H1 (cell line): Measurements from ENCODE around the gene CYP2B6. TPM values are rescaled to one million over a fixed set of nuclear protein-coding genes. Genes with fewer than 3 reads are reported as not detected.
A peak's percentile ranks its signal among the peaks of the same experiment; 100 is the strongest.

Experiments used
- CTCF ChIA-PET: fragments of 300-600 bp; sonication (Branson Sonifier 250); formaldehyde crosslinking; loops from one replicate; lab custom pipeline; 2021; ENCODE audit not compliant: partially characterized antibody; lab: Charles Lee
- POLR2A ChIA-PET: fragments of 300-600 bp; sonication (Branson Sonifier 250); formaldehyde crosslinking; loops from one replicate; lab custom pipeline; 2021; ENCODE audit warnings: inconsistent platforms; ENCODE audit not compliant: partially characterized antibody; lab: Charles Lee
- DNase-seq, 2 experiments: peaks; one replicate each; pipeline versions ENCODE4 v3.0.0 to v3.0.0-alpha.2; 2010 to 2022; ENCODE audit warnings: low spot score in 2 of 2, low read depth in 1 of 2, mixed read lengths in 1 of 2
- FAIRE-seq: peaks from 2 replicates; lab custom pipeline; 2011; peaks lifted over from hg19 to GRCh38; lab: Jason Lieb, UNC
- H2AFZ ChIP-seq: 2 replicates; pipeline ENCODE4 v1.8.1; 2012; ENCODE audit warnings: low read length, inconsistent platforms
- H2AK5ac ChIP-seq: 2 replicates; pipeline ENCODE4 v1.6.1; 2013; ENCODE audit warnings: low read depth, low read length
- H2BK120ac ChIP-seq: replicated peaks from 2 replicates; pipeline ENCODE3; 2013; ENCODE audit warnings: low read depth, low read length, inconsistent platforms
- H2BK12ac ChIP-seq: 2 replicates; pipeline ENCODE4 v1.6.1; 2013; ENCODE audit warnings: low read depth, low read length
- H2BK15ac ChIP-seq: 2 replicates; pipeline ENCODE4 v1.6.1; 2013; ENCODE audit warnings: low read length
- H2BK20ac ChIP-seq: 2 replicates; pipeline ENCODE4 v1.6.1; 2013; ENCODE audit warnings: low read length
- H2BK5ac ChIP-seq: 2 replicates; pipeline ENCODE4 v1.6.1; 2013; ENCODE audit warnings: low read depth, low read length
- H3K14ac ChIP-seq: 2 replicates; pipeline ENCODE4 v1.6.1; 2013; ENCODE audit warnings: inconsistent platforms; ENCODE audit not compliant: insufficient read length
- H3K18ac ChIP-seq: 2 replicates; pipeline ENCODE4 v1.6.1; 2013; ENCODE audit warnings: low read length; ENCODE audit errors: extremely low read depth
- H3K23ac ChIP-seq: 2 replicates; pipeline ENCODE4 v1.6.1; 2013; ENCODE audit warnings: inconsistent platforms; ENCODE audit not compliant: insufficient read length
- H3K23me2 ChIP-seq: 2 replicates; pipeline ENCODE4 v1.6.1; 2013; ENCODE audit warnings: low read depth, low read length
- H3K27ac ChIP-seq: 2 replicates; pipeline ENCODE4 v1.6.1; 2011; ENCODE audit warnings: low read depth, low read length, inconsistent platforms
- H3K27me3 ChIP-seq, 4 experiments: replicated peaks in 1 of 4; 1 replicate in 1 of 4; 2 replicates in 3 of 4; pipeline versions ENCODE4 v1.6.1 to v1.8.1; 2011 to 2013; ENCODE audit warnings: low read length in 3 of 4, mild to moderate bottlenecking in 3 of 4, inconsistent platforms in 2 of 4, mixed read lengths in 2 of 4, moderate library complexity in 1 of 4; ENCODE audit not compliant: control insufficient read depth in 3 of 4, insufficient read depth in 3 of 4; ENCODE audit errors: extremely low read depth in 1 of 4
- H3K36me3 ChIP-seq, 4 experiments: 2 replicates each; pipeline versions ENCODE4 v1.6.1 to v1.8.1; 2011 to 2013; ENCODE audit warnings: mild to moderate bottlenecking in 4 of 4, low read length in 3 of 4, moderate library complexity in 2 of 4, control low read depth in 1 of 4, inconsistent platforms in 1 of 4; ENCODE audit not compliant: insufficient read depth in 4 of 4, control insufficient read depth in 2 of 4
- H3K4ac ChIP-seq: replicated peaks from 2 replicates; pipeline ENCODE3; 2013; ENCODE audit warnings: low read length, low read depth, mixed read lengths, inconsistent platforms; ENCODE audit not compliant: insufficient read length
- H3K4me1 ChIP-seq, 4 experiments: replicated peaks in 1 of 4; 1 replicate in 1 of 4; 2 replicates in 3 of 4; pipeline versions ENCODE4 v1.6.1 to v1.8.1; 2011 to 2013; ENCODE audit warnings: low read length in 3 of 4, inconsistent platforms in 2 of 4, mixed read lengths in 1 of 4; ENCODE audit not compliant: insufficient read depth in 4 of 4, control insufficient read depth in 3 of 4
- H3K4me2 ChIP-seq, 2 experiments: 2 replicates each; pipeline versions ENCODE4 v1.6.1 to v1.8.1; 2011 to 2013; ENCODE audit warnings: low read depth in 2 of 2, low read length in 2 of 2, control low read depth in 1 of 2, inconsistent platforms in 1 of 2, mild to moderate bottlenecking in 1 of 2; ENCODE audit not compliant: insufficient read depth in 1 of 2
- H3K4me3 ChIP-seq, 4 experiments: fragments of 200-600, 300-600 bp in 1 of 4; sonication (generic), shearing (Covaris generic), sonication (Bioruptor Twin) in 1 of 4; 2 replicates each; pipeline versions ENCODE4 v1.5.1 to v1.8.1; 2011 to 2016; ENCODE audit warnings: low read length in 4 of 4, low read depth in 3 of 4, control low read depth in 2 of 4, inconsistent platforms in 2 of 4, mild to moderate bottlenecking in 2 of 4, mixed read lengths in 1 of 4, moderate library complexity in 1 of 4; ENCODE audit not compliant: insufficient read depth in 2 of 4; ENCODE audit errors: extremely low read depth in 1 of 4
- H3K56ac ChIP-seq: replicated peaks from 2 replicates; pipeline ENCODE3; 2013; ENCODE audit warnings: low read depth, mild to moderate bottlenecking, mixed read lengths, low read length, inconsistent platforms; ENCODE audit not compliant: insufficient read length
- H3K79me1 ChIP-seq: 2 replicates; pipeline ENCODE4 v1.6.1; 2013; ENCODE audit warnings: low read depth, low read length, control low read depth
- H3K79me2 ChIP-seq, 2 experiments: 2 replicates each; pipeline versions ENCODE4 v1.6.1 to v1.8.1; 2012 to 2013; ENCODE audit warnings: low read length in 2 of 2, mild to moderate bottlenecking in 2 of 2, inconsistent platforms in 1 of 2; ENCODE audit not compliant: insufficient read depth in 2 of 2, control insufficient read depth in 1 of 2
- H3K9ac ChIP-seq, 4 experiments: replicated peaks in 1 of 4; 1 replicate in 1 of 4; 2 replicates in 3 of 4; pipeline versions ENCODE4 v1.6.1 to v1.8.1; 2011 to 2013; ENCODE audit warnings: low read depth in 3 of 4, low read length in 3 of 4, control low read depth in 2 of 4, mild to moderate bottlenecking in 2 of 4, moderate library complexity in 2 of 4, inconsistent platforms in 1 of 4; ENCODE audit errors: extremely low read depth in 1 of 4
- H3K9me3 ChIP-seq, 2 experiments: 2 replicates each; pipeline versions ENCODE4 v1.6.1 to v1.8.1; 2012 to 2013; ENCODE audit warnings: mild to moderate bottlenecking in 2 of 2, moderate library complexity in 2 of 2, control low read depth in 1 of 2, inconsistent platforms in 1 of 2, low read depth in 1 of 2, low read length in 1 of 2, mixed read lengths in 1 of 2; ENCODE audit not compliant: insufficient read depth in 2 of 2
- H4K20me1 ChIP-seq, 2 experiments: replicated peaks in 1 of 2; 2 replicates each; pipeline versions ENCODE3 to v1.8.1; 2011 to 2013; ENCODE audit warnings: inconsistent platforms in 2 of 2, low read length in 2 of 2, mild to moderate bottlenecking in 1 of 2; ENCODE audit not compliant: insufficient read depth in 2 of 2, control insufficient read depth in 1 of 2
- H4K5ac ChIP-seq: 2 replicates; pipeline ENCODE4 v1.6.1; 2013; ENCODE audit warnings: low read length, low read depth, mixed read lengths, inconsistent platforms; ENCODE audit not compliant: insufficient read length
- H4K8ac ChIP-seq: 2 replicates; pipeline ENCODE4 v1.8.0; 2013; ENCODE audit warnings: mild to moderate bottlenecking, moderate library complexity, low read length, inconsistent platforms; ENCODE audit not compliant: insufficient read depth; ENCODE audit errors: extremely low read depth
- H4K91ac ChIP-seq: replicated peaks from 2 replicates; pipeline ENCODE3; 2013; ENCODE audit warnings: low read length, mixed read lengths, inconsistent platforms; ENCODE audit not compliant: insufficient read length
- BCL11A ChIP-seq, 2 experiments: IDR thresholded peaks; one replicate each; pipeline ENCODE4 v1.6.1; 2011; ENCODE audit warnings: low read depth in 2 of 2, low read length in 2 of 2, mild to moderate bottlenecking in 2 of 2
- CHD1 ChIP-seq: IDR thresholded peaks from 2 replicates; pipeline ENCODE4 v1.6.1; 2012; ENCODE audit warnings: low read depth, low read length, improper control_type of control experiment
- CHD2 ChIP-seq: IDR thresholded peaks from 2 replicates; pipeline ENCODE4 v1.6.1; 2012; ENCODE audit warnings: low read length, improper control_type of control experiment
- CREB1 ChIP-seq: IDR thresholded peaks from 2 replicates; pipeline ENCODE4 v1.6.1; 2012; ENCODE audit warnings: inconsistent platforms
- GTF2F1 ChIP-seq: IDR thresholded peaks from 2 replicates; pipeline ENCODE4 v1.6.1; 2012; ENCODE audit warnings: low read depth, low read length, improper control_type of control experiment, borderline replicate concordance
- KDM4A ChIP-seq: IDR thresholded peaks from one replicate; pipeline ENCODE4 v1.7.1; 2012; ENCODE audit warnings: low read depth, mild to moderate bottlenecking, moderate library complexity, low read length, inconsistent platforms; ENCODE audit not compliant: severe bottlenecking
- RAD21 ChIP-seq, 2 experiments: IDR thresholded peaks in 1 of 2; conservative IDR thresholded peaks in 1 of 2; 2 replicates each; pipeline ENCODE4 v1.6.1; 2011; ENCODE audit warnings: low read depth in 2 of 2, low read length in 2 of 2, improper control_type of control experiment in 1 of 2, inconsistent platforms in 1 of 2, mild to moderate bottlenecking in 1 of 2, moderate library complexity in 1 of 2
- SIX5 ChIP-seq: IDR thresholded peaks from 2 replicates; pipeline ENCODE4 v1.6.1; 2011; ENCODE audit warnings: mild to moderate bottlenecking, low read depth, low read length
- SP4 ChIP-seq: IDR thresholded peaks from 2 replicates; pipeline ENCODE4 v1.6.1; 2012; ENCODE audit warnings: low read length, inconsistent platforms
- TEAD4 ChIP-seq: IDR thresholded peaks from 2 replicates; pipeline ENCODE4 v1.6.1; 2012; ENCODE audit warnings: low read depth, low read length, inconsistent platforms, mixed read lengths
- WGBS, 2 experiments: shearing (Covaris generic) in 1 of 2; methylation state at CpG; one replicate each; pipeline versions ENCODE4 v1.1.6 to v1.1.7; 2013 to 2015; ENCODE audit warnings: low lambda C conversion rate in 2 of 2, mixed read lengths in 2 of 2, inconsistent platforms in 1 of 2, low coverage in 1 of 2, missing lambda C conversion rate in 1 of 2; ENCODE audit not compliant: insufficient replicate concordance in 2 of 2, insufficient coverage in 1 of 2, insufficient read length in 1 of 2; ENCODE audit errors: extremely low coverage in 1 of 2, missing lambda C conversion rate in 1 of 2; 5-methylcytosine and 5-hydroxymethylcytosine counted together
- polyA plus RNA-seq, 7 experiments: library from polyadenylated mRNA; depleted of rRNA in 3 of 7; stranded (reverse) in 5 of 7; unstranded in 2 of 7; fragments of >200 nt in 5 of 7; fragments of 200-250 nt in 2 of 7; gene quantifications; 1 replicate in 5 of 7; 2 replicates in 1 of 7; 4 replicates in 1 of 7; pipeline versions ENCODE4 v1.2.1 to v1.2.3, GENCODE V29; 2011 to 2013; ENCODE audit warnings: missing spikeins in 2 of 7, mixed read lengths in 2 of 7
- total RNA-seq: library from RNA; stranded (reverse); fragmentation: NEBNext Ultra II Directional; extraction: Animal tissue kit (Norgen Biotek cat#: 25700); gene quantifications from 2 replicates; pipeline ENCODE4 v1.2.1, GENCODE V29; 2021
- TF ChIP-seq, protein P1 (sequence below): IDR thresholded peaks from 2 replicates; pipeline ENCODE4 v1.6.1; 2012; ENCODE audit warnings: inconsistent platforms
- TF ChIP-seq, protein P2 (sequence below): IDR thresholded peaks from 2 replicates; pipeline ENCODE4 v1.6.1; 2012; ENCODE audit warnings: inconsistent platforms

Gene CYP2B6
- total and polyA plus RNA-seq, 2 of the 8 experiments (the other 6 are each of a cell fraction or from before 2014, with no cell fraction given), result 2.8 to 5.4 TPM

- 43% methylated on average over 30 of the region's 32 CpGs; no CpG with 5 or more reads in 1 of the 2 experiments for WGBS, 2 experiments
- Histone ChIP-seq H2BK15ac (0 out of 2 replicates have a peak overlapping the region, but pooled peaks have one; percentile 92), H3K14ac (no peak overlapping the region), H2BK12ac (peak overlapping the region; percentile 80; the same call in 1 of the 2 replicates), H3K23ac (no peak overlapping the region), H3K4me3 (no peak overlapping the region), H3K18ac (no peak overlapping the region), H4K8ac (peak overlapping the region; percentile 81; the same call in 1 of the 2 replicates), H3K4me1 (no peaks in the 10 kb centered on the region; a peak in 1 of 7 replicates), H3K56ac (no peak overlapping the region), H3K4ac (no peak overlapping the region), H3K27me3 (peaks cover 0 to 9% (median 8%) of the 10 kb centered on the region in 4 experiments; a peak in 3 of 7 replicates), H2BK120ac (no peak overlapping the region), H3K9me3 (no peaks in the 10 kb centered on the region), H3K9ac (no peak overlapping the region), H4K20me1 (no peaks in the 10 kb centered on the region), H3K79me1 (no peaks in the 10 kb centered on the region), H4K5ac (no peak overlapping the region), H2AFZ (peak overlapping the region; percentile 11), H3K4me2 (peak overlapping the region; percentile 20 to 61; a peak in 3 of 4 replicates), H2BK5ac (no peak overlapping the region; the same call in 1 of the 2 replicates), H3K79me2 (no peaks in the 10 kb centered on the region), H2BK20ac (no peak overlapping the region), H4K91ac (no peak overlapping the region), H3K23me2 (no peaks in the 10 kb centered on the region; the same call in 1 of the 2 replicates), H3K36me3 (no peaks in the 10 kb centered on the region), H3K27ac (no peak overlapping the region), H2AK5ac (no peak overlapping the region)
- ChIA-PET POLR2A (interaction anchor here (0.8 kb wide), 1 partner anchor 14 kb away, joined by 3 read pairs; no protein-coding TSS in a partner anchor), CTCF (interaction anchor here (0.6 to 2.3 kb wide), 8 partner anchors 25 to 327 kb away, joined by 3 to 7 read pairs (median 3); no protein-coding TSS in a partner anchor)
- DNase-seq (peak in 1 of 2 experiments; percentile 71), FAIRE-seq (no peak)
- TF ChIP-seq TEAD4, result no peak
- peak; percentile 60 to 73 for TF ChIP-seq RAD21 (IDR thresholded peaks at IDR 0.05 in 1 of 2, conservative IDR thresholded peaks at IDR 0.05 in 1 of 2; ENCODE audit: low read depth in 2 of 2, low read length in 2 of 2)
- TF ChIP-seq, protein P1, sequence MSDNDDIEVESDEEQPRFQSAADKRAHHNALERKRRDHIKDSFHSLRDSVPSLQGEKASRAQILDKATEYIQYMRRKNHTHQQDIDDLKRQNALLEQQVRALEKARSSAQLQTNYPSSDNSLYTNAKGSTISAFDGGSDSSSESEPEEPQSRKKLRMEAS, result peak; percentile 63
- TF ChIP-seq GTF2F1, result no peak
- no peak for TF ChIP-seq BCL11A (IDR thresholded peaks at IDR 0.05; ENCODE audit: low read depth in 2 of 2, low read length in 2 of 2)
- no peak for TF ChIP-seq CREB1
- TF ChIP-seq CHD2, result no peak
- no peak for TF ChIP-seq SP4
- no peak for TF ChIP-seq SIX5
- TF ChIP-seq, protein P2, sequence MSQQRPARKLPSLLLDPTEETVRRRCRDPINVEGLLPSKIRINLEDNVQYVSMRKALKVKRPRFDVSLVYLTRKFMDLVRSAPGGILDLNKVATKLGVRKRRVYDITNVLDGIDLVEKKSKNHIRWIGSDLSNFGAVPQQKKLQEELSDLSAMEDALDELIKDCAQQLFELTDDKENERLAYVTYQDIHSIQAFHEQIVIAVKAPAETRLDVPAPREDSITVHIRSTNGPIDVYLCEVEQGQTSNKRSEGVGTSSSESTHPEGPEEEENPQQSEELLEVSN, result peak; percentile 82
- peak; percentile 43 for TF ChIP-seq KDM4A
- no peak for TF ChIP-seq CHD1
Observed at GRCh38 chr19:41025871-41026270, 34.8 kb downstream of the CYP2B6 start.
